Neural progenitor cell (in vitro differentiated cells): Measurements from ENCODE around the gene SLC20A1. TPM values are rescaled to one million over a fixed set of nuclear protein-coding genes. Genes with fewer than 3 reads are reported as not detected.

Source experiments
- DNase-seq: peaks from one replicate; pipeline ENCODE4 v3.0.0-alpha.2; 2016; ENCODE audit warnings: low spot score
- H2AFZ ChIP-seq: fragments of 200-600 bp; sonication (generic); replicated peaks from 2 replicates; pipeline ENCODE4 v1.6.1; 2016; ENCODE audit warnings: antibody characterized with exemption
- H3F3A ChIP-seq: fragments of 200-600 bp; sonication (generic); 2 replicates; pipeline ENCODE4 v1.6.1; 2016; ENCODE audit warnings: antibody characterized with exemption, low read depth
- H3K27ac ChIP-seq: fragments of 200-600 bp; sonication (generic); 2 replicates; pipeline ENCODE4 v1.5.1; 2016; ENCODE audit warnings: mild to moderate bottlenecking
- H3K27me3 ChIP-seq: fragments of 200-600 bp; sonication (generic); 2 replicates; pipeline ENCODE4 v1.6.1; 2016; ENCODE audit warnings: mild to moderate bottlenecking, moderate library complexity
- H3K36me3 ChIP-seq: fragments of 200-600 bp; sonication (generic); 2 replicates; pipeline ENCODE4 v1.5.1; 2016
- H3K4me1 ChIP-seq: fragments of 200-600 bp; sonication (generic); 2 replicates; pipeline ENCODE4 v1.6.1; 2016; ENCODE audit warnings: mixed run types
- H3K4me2 ChIP-seq: fragments of 200-600 bp; sonication (generic); 2 replicates; pipeline ENCODE4 v1.6.1; 2016
- H3K4me3 ChIP-seq: fragments of 200-600 bp; sonication (generic); 2 replicates; pipeline ENCODE4 v1.5.1; 2016
- H3K79me2 ChIP-seq: fragments of 200-600 bp; sonication (generic); 2 replicates; pipeline ENCODE4 v1.6.1; 2016; ENCODE audit warnings: low read depth
- H3K9ac ChIP-seq: fragments of 200-600 bp; sonication (generic); 2 replicates; pipeline ENCODE4 v1.6.1; 2016
- H3K9me3 ChIP-seq: fragments of 200-600 bp; sonication (generic); 2 replicates; pipeline ENCODE4 v1.5.1; 2016; ENCODE audit warnings: low read depth
- H4K20me1 ChIP-seq: fragments of 200-600 bp; sonication (generic); 2 replicates; pipeline ENCODE4 v1.6.1; 2016; ENCODE audit warnings: low read depth
- H3K27ac Mint-ChIP-seq: 3 replicates; pipeline ENCODE4 v1.8.0; 2021; ENCODE audit warnings: mixed read lengths
- H3K27me3 Mint-ChIP-seq: 2 replicates; pipeline ENCODE4 v1.8.0; 2022; ENCODE audit warnings: low read depth, mild to moderate bottlenecking, inconsistent platforms, moderate library complexity, mixed read lengths; ENCODE audit not compliant: insufficient read depth
- H3K36me3 Mint-ChIP-seq: 3 replicates; pipeline ENCODE4 v1.8.0; 2021; ENCODE audit warnings: mixed read lengths
- H3K4me1 Mint-ChIP-seq: 3 replicates; pipeline ENCODE4 v1.8.0; 2021; ENCODE audit warnings: mixed read lengths
- H3K4me3 Mint-ChIP-seq: 3 replicates; pipeline ENCODE4 v1.8.0; 2021; ENCODE audit warnings: mild to moderate bottlenecking, moderate library complexity, mixed read lengths
- H3K9me3 Mint-ChIP-seq: 3 replicates; pipeline ENCODE4 v1.8.0; 2020; ENCODE audit warnings: mixed read lengths
- EZH2 ChIP-seq: fragments of 200-600 bp; sonication (generic); IDR thresholded peaks from 2 replicates; pipeline ENCODE4 v1.6.1; 2017; ENCODE audit warnings: antibody characterized with exemption, mild to moderate bottlenecking, moderate library complexity
- EZH2phosphoT487 ChIP-seq: fragments of 200-600 bp; sonication (generic); IDR thresholded peaks from 2 replicates; pipeline ENCODE4 v1.6.1; 2017; ENCODE audit warnings: antibody characterized with exemption
- total RNA-seq: library from RNA; depleted of rRNA; stranded (reverse); fragments of >200 nt; gene quantifications from 2 replicates; pipeline ENCODE4 v1.2.3, GENCODE V29; 2015; ENCODE audit warnings: low replicate concordance
- TF ChIP-seq, protein P1 (sequence below): fragments of 200-600 bp; sonication (generic); IDR thresholded peaks from 2 replicates; pipeline ENCODE4 v1.5.1; 2017; ENCODE audit warnings: antibody characterized with exemption, mild to moderate bottlenecking

SLC20A1 gene
- total RNA-seq, 1 donor from 2014 or later: 61.1 TPM

DNA sequence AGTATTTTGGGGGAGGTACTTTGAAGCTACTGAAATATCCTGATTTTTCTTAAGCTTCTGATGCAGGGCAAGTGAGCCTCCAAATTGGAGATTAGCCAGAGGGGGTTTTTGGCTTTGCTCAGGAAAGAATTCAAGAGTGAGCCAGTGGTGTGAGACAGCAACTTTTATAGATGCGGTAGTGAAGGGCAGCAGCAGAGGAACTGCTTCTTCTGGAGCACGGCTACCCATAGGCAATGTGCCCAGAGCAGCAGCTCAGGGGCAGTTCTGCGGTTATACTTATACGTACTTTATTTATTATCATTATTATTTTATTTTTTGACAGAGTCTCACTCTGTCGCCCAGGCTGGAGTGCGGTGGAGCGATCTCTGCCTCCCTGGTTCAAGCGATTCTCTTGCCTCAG lies 55.3 kb downstream of the SLC20A1 start:
- Histone ChIP-seq H2AFZ (no peak overlapping the region), H3K4me3 (no peak overlapping the region), H3K36me3 (no peaks in the 10 kb centered on the region), H3K27me3 (no peaks in the 10 kb centered on the region), H3K4me2 (no peak overlapping the region), H3K4me1 (no peaks in the 10 kb centered on the region), H4K20me1 (no peaks in the 10 kb centered on the region), H3K9ac (no peak overlapping the region), H3F3A (no peaks in the 10 kb centered on the region), H3K9me3 (no peaks in the 10 kb centered on the region), H3K79me2 (no peaks in the 10 kb centered on the region), H3K27ac (no peak overlapping the region)
- Mint-ChIP-seq H3K9me3 (no peaks in the 10 kb centered on the region), H3K36me3 (no peaks in the 10 kb centered on the region), H3K27ac (no peak overlapping the region), H3K27me3 (peaks cover 2% of the 10 kb centered on the region), H3K4me1 (no peaks in the 10 kb centered on the region), H3K4me3 (no peak overlapping the region)
- TF ChIP-seq EZH2: no peak
- TF ChIP-seq, protein P1, sequence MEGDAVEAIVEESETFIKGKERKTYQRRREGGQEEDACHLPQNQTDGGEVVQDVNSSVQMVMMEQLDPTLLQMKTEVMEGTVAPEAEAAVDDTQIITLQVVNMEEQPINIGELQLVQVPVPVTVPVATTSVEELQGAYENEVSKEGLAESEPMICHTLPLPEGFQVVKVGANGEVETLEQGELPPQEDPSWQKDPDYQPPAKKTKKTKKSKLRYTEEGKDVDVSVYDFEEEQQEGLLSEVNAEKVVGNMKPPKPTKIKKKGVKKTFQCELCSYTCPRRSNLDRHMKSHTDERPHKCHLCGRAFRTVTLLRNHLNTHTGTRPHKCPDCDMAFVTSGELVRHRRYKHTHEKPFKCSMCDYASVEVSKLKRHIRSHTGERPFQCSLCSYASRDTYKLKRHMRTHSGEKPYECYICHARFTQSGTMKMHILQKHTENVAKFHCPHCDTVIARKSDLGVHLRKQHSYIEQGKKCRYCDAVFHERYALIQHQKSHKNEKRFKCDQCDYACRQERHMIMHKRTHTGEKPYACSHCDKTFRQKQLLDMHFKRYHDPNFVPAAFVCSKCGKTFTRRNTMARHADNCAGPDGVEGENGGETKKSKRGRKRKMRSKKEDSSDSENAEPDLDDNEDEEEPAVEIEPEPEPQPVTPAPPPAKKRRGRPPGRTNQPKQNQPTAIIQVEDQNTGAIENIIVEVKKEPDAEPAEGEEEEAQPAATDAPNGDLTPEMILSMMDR: no peak
- DNase-seq: no peak

DNA sequence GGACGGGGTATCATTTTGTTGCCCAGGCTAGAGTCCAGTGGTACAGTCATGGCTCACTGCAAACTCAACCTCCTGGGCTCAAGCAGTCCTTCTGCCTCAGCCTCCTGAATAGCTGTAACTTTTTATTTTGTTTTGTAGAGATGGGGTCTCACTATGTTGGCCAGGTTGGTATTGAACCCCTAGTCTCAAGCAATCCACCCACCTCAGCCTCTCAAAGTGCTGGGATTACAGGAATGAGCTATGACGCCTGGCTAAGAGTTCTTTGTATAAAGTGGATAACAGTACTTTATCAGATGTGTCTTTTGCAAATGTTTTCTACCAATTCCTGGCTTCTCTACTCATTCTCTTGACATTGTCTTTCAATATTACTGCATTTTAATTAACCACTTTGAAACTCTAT lies 57.9 kb downstream of the SLC20A1 start:
- no peaks in the 10 kb centered on the region for H3K79me2 ChIP-seq
- no peak overlapping the region for H2AFZ ChIP-seq
- H3K4me1 ChIP-seq: no peaks in the 10 kb centered on the region
- no peak overlapping the region for H3K9ac ChIP-seq
- H3K36me3 ChIP-seq: no peaks in the 10 kb centered on the region
- H3K4me2 ChIP-seq: no peak overlapping the region
- H3K27ac Mint-ChIP-seq: no peak overlapping the region
- no peaks in the 10 kb centered on the region for H3K36me3 Mint-ChIP-seq
- TF ChIP-seq EZH2phosphoT487 (no peak), EZH2 (no peak)
- TF ChIP-seq, protein P1: no peak
- no peak overlapping the region for H3K4me3 Mint-ChIP-seq
- H3K9me3 Mint-ChIP-seq: no peaks in the 10 kb centered on the region
- H3K27me3 Mint-ChIP-seq: peaks cover 11% of the 10 kb centered on the region
- H3K4me3 ChIP-seq: no peak overlapping the region
- no peak overlapping the region for H3K27ac ChIP-seq
- H3K4me1 Mint-ChIP-seq: peaks cover 3% of the 10 kb centered on the region
- no peak for DNase-seq
- H4K20me1 ChIP-seq: no peaks in the 10 kb centered on the region
- H3K27me3 ChIP-seq: no peaks in the 10 kb centered on the region
- no peaks in the 10 kb centered on the region for H3K9me3 ChIP-seq
- H3F3A ChIP-seq: no peaks in the 10 kb centered on the region

DNA sequence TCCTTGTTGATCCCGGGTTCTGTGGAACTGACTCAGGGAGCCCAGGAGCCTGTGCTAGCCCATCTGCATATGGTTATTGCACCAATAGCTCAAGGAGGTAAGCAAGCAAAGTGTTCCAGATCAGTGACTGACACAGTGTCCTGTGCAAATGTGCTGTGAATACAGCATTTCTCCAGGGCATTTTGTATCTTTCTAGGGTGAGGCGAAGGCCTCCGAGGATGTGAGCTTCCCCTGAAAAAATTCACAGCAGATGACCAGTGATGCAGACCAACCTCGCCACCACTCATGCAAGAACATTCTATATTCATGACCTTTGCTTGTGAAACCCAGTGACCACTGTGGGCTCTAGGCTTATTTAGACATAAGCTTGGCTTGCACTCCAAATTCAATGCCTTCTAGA lies 59.8 kb downstream of the SLC20A1 start:
- Histone ChIP-seq H3K27ac (no peak overlapping the region), H3K27me3 (no peaks in the 10 kb centered on the region), H3K9me3 (no peaks in the 10 kb centered on the region), H2AFZ (no peak overlapping the region), H3K4me3 (no peak overlapping the region), H3F3A (no peaks in the 10 kb centered on the region), H4K20me1 (no peaks in the 10 kb centered on the region), H3K36me3 (no peaks in the 10 kb centered on the region), H3K4me1 (no peaks in the 10 kb centered on the region), H3K79me2 (no peaks in the 10 kb centered on the region), H3K9ac (no peak overlapping the region), H3K4me2 (no peak overlapping the region)
- peaks cover 12% of the 10 kb centered on the region for H3K4me1 Mint-ChIP-seq
- no peak for DNase-seq
- H3K9me3 Mint-ChIP-seq: no peaks in the 10 kb centered on the region
- H3K27me3 Mint-ChIP-seq: peaks cover 13% of the 10 kb centered on the region
- no peaks in the 10 kb centered on the region for H3K36me3 Mint-ChIP-seq
- TF ChIP-seq EZH2phosphoT487: no peak
- TF ChIP-seq, protein P1: no peak
- TF ChIP-seq EZH2: no peak
- no peak overlapping the region for H3K27ac Mint-ChIP-seq
- H3K4me3 Mint-ChIP-seq: no peak overlapping the region
